K562 (cell line): ENCODE results near the gene BEST4. TPM values are rescaled to one million over a fixed set of nuclear protein-coding genes. Genes with fewer than 3 reads are reported as not detected.
A peak's percentile ranks its signal among the peaks of the same experiment; 100 is the strongest.

Source experiments
- DMBX1 ChIP-seq: fragments of 250-450 bp; sonication (Bioruptor Pico); IDR thresholded peaks from 2 replicates; pipeline ENCODE4 v1.8.0; 2022; ENCODE audit warnings: inconsistent platforms, mild to moderate bottlenecking, moderate library complexity, borderline replicate concordance
- ETV5 ChIP-seq: sonication (generic); formaldehyde crosslinking; IDR thresholded peaks from 2 replicates; pipeline ENCODE4 v1.4.0; 2020; ENCODE audit warnings: low read depth, mild to moderate bottlenecking, missing genetic modification reagents
- HNRNPL ChIP-seq: fragments of 200-400 bp; formaldehyde crosslinking; IDR thresholded peaks from 2 replicates; pipeline ENCODE4 v1.6.1; 2017; ENCODE audit warnings: low read depth, mild to moderate bottlenecking, low read length
- KHSRP ChIP-seq: fragments of 450-650 bp; IDR thresholded peaks from 2 replicates; pipeline ENCODE4 v1.6.1; 2017
- NUFIP1 ChIP-seq: fragments of 450-650 bp; IDR thresholded peaks from 2 replicates; pipeline ENCODE4 v1.6.1; 2018; ENCODE audit not compliant: partially characterized antibody
- POLR2G ChIP-seq: fragments of 200-400 bp; formaldehyde crosslinking; IDR thresholded peaks from 2 replicates; pipeline ENCODE4 v1.6.1; 2017; ENCODE audit warnings: low read depth, mild to moderate bottlenecking, antibody characterized with exemption, low read length, moderate library complexity
- RNF2 ChIP-seq: sonication (generic); IDR thresholded peaks from 2 replicates; pipeline ENCODE4 v1.6.1; 2016
- TFAP4 ChIP-seq: sonication (generic); formaldehyde crosslinking; IDR thresholded peaks from 2 replicates; pipeline ENCODE4 v1.8.0; 2022; ENCODE audit warnings: missing genetic modification reagents, mild to moderate bottlenecking, moderate library complexity, borderline replicate concordance
- TGIF2 ChIP-seq: sonication (generic); formaldehyde crosslinking; IDR thresholded peaks from 2 replicates; pipeline ENCODE4 v1.8.1; 2022; ENCODE audit warnings: mild to moderate bottlenecking, missing genetic modification reagents, moderate library complexity
- U2AF1 ChIP-seq: fragments of 200-400 bp; formaldehyde crosslinking; optimal IDR thresholded peaks from 2 replicates; pipeline ENCODE3; 2017; ENCODE audit warnings: mild to moderate bottlenecking, low read depth, low read length, moderate library complexity
- ZBTB1 ChIP-seq: sonication (generic); formaldehyde crosslinking; IDR thresholded peaks from 2 replicates; pipeline ENCODE4 v1.8.1; 2023; ENCODE audit warnings: missing genetic modification reagents, low read depth, mild to moderate bottlenecking, borderline replicate concordance
- ZKSCAN1 ChIP-seq: fragments of 150-350 bp; IDR thresholded peaks from 2 replicates; pipeline ENCODE4 v1.6.1; 2016; ENCODE audit warnings: low read depth, low read length
- ZNF239 ChIP-seq: fragments of 250-450 bp; sonication (Bioruptor Pico); IDR thresholded peaks from 2 replicates; pipeline ENCODE4 v1.4.0; 2020; ENCODE audit warnings: mild to moderate bottlenecking
- ZNF592 ChIP-seq: fragments of 450-650 bp; IDR thresholded peaks from 2 replicates; pipeline ENCODE4 v1.6.1; 2017; ENCODE audit warnings: antibody characterized with exemption, mild to moderate bottlenecking
- polyA plus RNA-seq, 8 experiments: library from polyadenylated mRNA; depleted of rRNA in 4 of 8; stranded (reverse) in 5 of 8; unstranded in 3 of 8; fragments of >200 nt; fragmentation: Nextera tagmentation in 2 of 8; fragmentation: Illumina TruSeq in 1 of 8; extraction: Ambion mirVana in 2 of 8; extraction: Trizol in 1 of 8; gene quantifications; 2 replicates each; pipeline versions ENCODE4 v1.2.1 to v1.2.3, GENCODE V29; 2011 to 2014; ENCODE audit warnings: inconsistent platforms in 1 of 8, missing spikeins in 1 of 8
- total RNA-seq, 7 experiments: library from RNA; depleted of rRNA in 6 of 7; stranded (reverse); fragments of >200 nt in 6 of 7; fragmentation: Illumina TruSeq in 2 of 7; extraction: Trizol in 2 of 7; gene quantifications; 2 replicates each; pipeline versions ENCODE4 v1.2.1 to v1.2.3, GENCODE V29; 2011 to 2021; ENCODE audit warnings: low replicate concordance in 1 of 7
- TF ChIP-seq, protein P1 (sequence below): sonication (generic); formaldehyde crosslinking; IDR thresholded peaks from 2 replicates; pipeline ENCODE4 v1.9.0; 2022; ENCODE audit warnings: mild to moderate bottlenecking, missing genetic modification reagents
- TF ChIP-seq, protein P2 (sequence below): fragments of 250-450 bp; sonication (Bioruptor Pico); IDR thresholded peaks from 2 replicates; pipeline ENCODE4 v1.4.0; 2020; ENCODE audit warnings: mild to moderate bottlenecking

The BEST4 gene
- total and polyA plus RNA-seq, 9 of the 15 experiments (the other 6 are each of a cell fraction or from before 2014, with no cell fraction given), result 0.07 to 0.11 TPM; not detected in 7

- TF ChIP-seq, protein P1, sequence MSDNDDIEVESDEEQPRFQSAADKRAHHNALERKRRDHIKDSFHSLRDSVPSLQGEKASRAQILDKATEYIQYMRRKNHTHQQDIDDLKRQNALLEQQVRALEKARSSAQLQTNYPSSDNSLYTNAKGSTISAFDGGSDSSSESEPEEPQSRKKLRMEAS (CRISPR knock-in tag), result peak; percentile 100
- TF ChIP-seq ZNF592, result peak; percentile 100
- TF ChIP-seq NUFIP1, result peak; percentile 95
- peak; percentile 93 for TF ChIP-seq RNF2
- TF ChIP-seq, protein P2, sequence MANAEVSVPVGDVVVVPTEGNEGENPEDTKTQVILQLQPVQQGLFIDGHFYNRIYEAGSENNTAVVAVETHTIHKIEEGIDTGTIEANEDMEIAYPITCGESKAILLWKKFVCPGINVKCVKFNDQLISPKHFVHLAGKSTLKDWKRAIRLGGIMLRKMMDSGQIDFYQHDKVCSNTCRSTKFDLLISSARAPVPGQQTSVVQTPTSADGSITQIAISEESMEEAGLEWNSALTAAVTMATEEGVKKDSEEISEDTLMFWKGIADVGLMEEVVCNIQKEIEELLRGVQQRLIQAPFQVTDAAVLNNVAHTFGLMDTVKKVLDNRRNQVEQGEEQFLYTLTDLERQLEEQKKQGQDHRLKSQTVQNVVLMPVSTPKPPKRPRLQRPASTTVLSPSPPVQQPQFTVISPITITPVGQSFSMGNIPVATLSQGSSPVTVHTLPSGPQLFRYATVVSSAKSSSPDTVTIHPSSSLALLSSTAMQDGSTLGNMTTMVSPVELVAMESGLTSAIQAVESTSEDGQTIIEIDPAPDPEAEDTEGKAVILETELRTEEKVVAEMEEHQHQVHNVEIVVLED (CRISPR knock-in tag), result peak; percentile 39; the same call in 1 of the 2 replicates
- TF ChIP-seq ZNF239 (CRISPR knock-in tag), result peak; percentile 57
- TF ChIP-seq ETV5, result peak; percentile 99
- peak; percentile 99 for TF ChIP-seq TFAP4 (CRISPR knock-in tag)
- TF ChIP-seq ZKSCAN1, result peak; percentile 15; the same call in 1 of the 2 replicates
- TF ChIP-seq ZBTB1 (CRISPR knock-in tag), result peak; percentile 84; the same call in 1 of the 2 replicates
- peak; percentile 68 for TF ChIP-seq POLR2G
- peak; percentile 54; the same call in 1 of the 2 replicates for TF ChIP-seq HNRNPL
- TF ChIP-seq DMBX1 (CRISPR knock-in tag), result peak; percentile 87
- TF ChIP-seq TGIF2 (CRISPR knock-in tag), result no peak
- no peak for TF ChIP-seq U2AF1
- peak; percentile 53; the same call in 1 of the 2 replicates for TF ChIP-seq KHSRP
These were observed 19.5 kb upstream of the BEST4 start (continued) for GRCh38 chr1:44807364-44808062.
